Spleen (tissue), 7 donors: ENCODE results near the gene ARRDC1.

ENCODE experiments used
- CTCF ChIP-seq, 11 experiments: fragments of 200-600 bp in 7 of 11; fragments of 450-650 bp in 4 of 11; sonication (generic) in 4 of 11; IDR thresholded peaks in 8 of 11; conservative IDR thresholded peaks in 3 of 11; 1 replicate in 7 of 11; 2 replicates in 4 of 11; pipeline versions ENCODE4 v1.4.0 to v1.8.0; 2016 to 2021; ENCODE audit warnings: antibody characterized with exemption in 11 of 11, inconsistent platforms in 4 of 11, mild to moderate bottlenecking in 1 of 11
- POLR2A ChIP-seq, 3 donors: fragments of 450-650 bp; IDR thresholded peaks; one replicate each; pipeline ENCODE4 v1.5.1; 2017; ENCODE audit warnings: antibody characterized with exemption in 3 of 3, mild to moderate bottlenecking in 1 of 3
- donor health status: DM: no; HTN: no; CAD: no; lungs with moderate emphysema.
- donor health status: DM: no; HTN: no; CAD: no.
- donor health status: DM: no; HTN: no; CAD: no.

GRCh38 chr9:137658781-137659180 is 53.3 kb downstream of the ARRDC1 start:
- TF ChIP-seq CTCF (IDR thresholded peaks at IDR 0.05 in 8 of 11, conservative IDR thresholded peaks at IDR 0.05 in 3 of 11), result no peak
- no peak for TF ChIP-seq POLR2A (IDR thresholded peaks at IDR 0.05)
